ENCODE results near the gene LGR6.

- TF ChIP-seq CTCF (IDR thresholded peaks at IDR 0.05) (no peak), POLR2A (IDR thresholded peaks at IDR 0.05; ENCODE audit: low read depth) (no peak)
Observed at GRCh38 chr1:202282596-202283283, 89.1 kb downstream of the LGR6 start.

Measured in esophagus muscularis mucosa (tissue), 3 donors.